Gastroesophageal sphincter (tissue), 4 donors: ENCODE data around the gene CIROP. TPM values are rescaled to one million over a fixed set of nuclear protein-coding genes. Genes with fewer than 3 reads are reported as not detected.

Experiments used
- ATAC-seq: fragments of 150-250 bp; one replicate; pipeline ENCODE4 v1.9.1; 2016; ENCODE audit warnings: mild to moderate bottlenecking, moderate library complexity
- H3K27ac ChIP-seq, 4 donors: fragments of 200-600 bp; sonication (generic) in 3 of 4; 1 replicate in 3 of 4; 2 replicates in 1 of 4; pipeline ENCODE4 v1.5.1; 2016 to 2019
- H3K27me3 ChIP-seq: fragments of 200-600 bp; sonication (generic); one replicate; pipeline ENCODE4 v1.5.1; 2019
- H3K36me3 ChIP-seq, 2 donors: fragments of 200-600 bp; sonication (generic); one replicate each; pipeline ENCODE4 v1.5.1; 2019; ENCODE audit warnings: control low read depth in 1 of 2
- H3K4me1 ChIP-seq, 3 donors: fragments of 200-600 bp; sonication (generic); 1 replicate in 2 of 3; 2 replicates in 1 of 3; pipeline ENCODE4 v1.5.1; 2016 to 2019; ENCODE audit warnings: control low read depth in 2 of 3
- H3K4me3 ChIP-seq, 2 donors: fragments of 200-600 bp; sonication (generic); one replicate each; pipeline ENCODE4 v1.5.1; 2019; ENCODE audit warnings: mild to moderate bottlenecking in 1 of 2, moderate library complexity in 1 of 2
- H3K9me3 ChIP-seq, 3 donors: fragments of 200-600 bp; sonication (generic); one replicate each; pipeline ENCODE4 v1.5.1; 2017 to 2019; ENCODE audit warnings: control low read depth in 2 of 3
- EP300 ChIP-seq: sonication (generic); formaldehyde crosslinking; IDR thresholded peaks from one replicate; pipeline ENCODE4 v1.6.1; 2017; ENCODE audit warnings: antibody characterized with exemption, mild to moderate bottlenecking
- POLR2A ChIP-seq, 2 donors: fragments of 450-650 bp; IDR thresholded peaks; one replicate each; pipeline ENCODE4 v1.6.1; 2017; ENCODE audit warnings: antibody characterized with exemption in 2 of 2, mild to moderate bottlenecking in 2 of 2, moderate library complexity in 1 of 2
- POLR2AphosphoS5 ChIP-seq: sonication (generic); formaldehyde crosslinking; IDR thresholded peaks from one replicate; pipeline ENCODE4 v1.6.1; 2017; ENCODE audit warnings: antibody characterized with exemption
- WGBS, 2 donors: methylation state at CpG; one replicate each; pipeline ENCODE4 v1.1.5; 2018; ENCODE audit warnings: low coverage in 1 of 2; 5-methylcytosine and 5-hydroxymethylcytosine counted together
- total RNA-seq, 4 donors: library from RNA; depleted of rRNA; stranded (reverse); fragments of >200 nt; gene quantifications; one replicate each; pipeline ENCODE4 v1.1.0, GENCODE V29; 2016
- TF ChIP-seq, protein P1 (sequence below), 4 experiments: fragments of 200-600 bp in 2 of 4; fragments of 450-650 bp in 2 of 4; sonication (generic) in 1 of 4; IDR thresholded peaks; one replicate each; pipeline ENCODE4 v1.5.1; 2017 to 2019; ENCODE audit warnings: antibody characterized with exemption in 4 of 4, mild to moderate bottlenecking in 2 of 4, moderate library complexity in 2 of 4

Gene CIROP
- total RNA-seq, 4 donors from 2014 or later, result 0.13 to 0.31 TPM; not detected in 2

DNA sequence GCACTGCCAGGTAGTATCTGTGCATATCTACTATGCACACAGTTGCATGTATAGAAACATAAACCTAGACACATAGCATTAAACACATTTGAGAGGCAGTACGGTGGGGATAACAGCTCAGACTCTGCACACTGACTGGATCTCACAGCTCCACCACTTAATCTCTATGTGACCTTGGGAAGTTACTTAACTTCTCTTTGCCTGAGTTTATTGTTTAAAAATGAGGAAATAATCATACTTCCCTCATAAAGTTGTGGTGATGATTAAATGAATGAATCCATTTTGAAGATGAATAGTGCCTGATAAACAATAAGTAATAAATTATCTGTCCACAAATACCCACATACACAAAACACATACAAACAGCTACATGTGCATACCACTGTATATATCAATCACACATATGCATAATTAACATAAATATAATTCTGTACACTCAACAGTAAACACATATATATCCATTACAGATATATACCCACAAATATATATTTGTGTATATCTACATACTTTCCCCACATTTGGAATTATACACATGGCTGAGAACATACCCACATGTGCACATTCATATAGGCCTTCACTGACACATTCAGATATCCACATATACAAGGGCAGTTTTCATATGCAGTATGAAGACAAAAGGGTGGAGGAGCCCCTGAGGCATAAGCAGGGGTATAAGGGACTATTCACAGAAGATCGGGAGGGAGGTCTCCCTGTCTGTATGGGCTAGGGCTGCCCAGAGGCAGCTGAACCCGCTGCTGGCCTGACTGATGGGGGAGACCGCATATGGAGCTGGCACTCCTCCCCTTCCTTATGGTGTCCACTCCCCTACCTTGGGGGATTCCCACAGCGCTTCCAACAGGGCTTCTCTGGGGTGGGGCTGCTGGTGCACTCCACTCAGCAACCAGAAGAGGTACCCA is 53.4 kb downstream of the CIROP start:
- 45 to 86% methylated on average over 1 to 3 of the region's 5 CpGs for WGBS, 2 donors

More for the DNA sequence above, 53.4 kb downstream of the CIROP start:
- Histone ChIP-seq H3K27me3 (peaks cover 13% of the 10 kb centered on the region), H3K4me3 (no peak overlapping the region), H3K4me1 (peaks cover 0 to 15% (median 5%) of the 10 kb centered on the region in 3 donors), H3K36me3 (no peaks in the 10 kb centered on the region), H3K27ac (no peak overlapping the region), H3K9me3 (no peaks in the 10 kb centered on the region)
- TF ChIP-seq POLR2AphosphoS5 (no peak), POLR2A (IDR thresholded peaks at IDR 0.05) (no peak), EP300 (no peak)
- TF ChIP-seq, protein P1, sequence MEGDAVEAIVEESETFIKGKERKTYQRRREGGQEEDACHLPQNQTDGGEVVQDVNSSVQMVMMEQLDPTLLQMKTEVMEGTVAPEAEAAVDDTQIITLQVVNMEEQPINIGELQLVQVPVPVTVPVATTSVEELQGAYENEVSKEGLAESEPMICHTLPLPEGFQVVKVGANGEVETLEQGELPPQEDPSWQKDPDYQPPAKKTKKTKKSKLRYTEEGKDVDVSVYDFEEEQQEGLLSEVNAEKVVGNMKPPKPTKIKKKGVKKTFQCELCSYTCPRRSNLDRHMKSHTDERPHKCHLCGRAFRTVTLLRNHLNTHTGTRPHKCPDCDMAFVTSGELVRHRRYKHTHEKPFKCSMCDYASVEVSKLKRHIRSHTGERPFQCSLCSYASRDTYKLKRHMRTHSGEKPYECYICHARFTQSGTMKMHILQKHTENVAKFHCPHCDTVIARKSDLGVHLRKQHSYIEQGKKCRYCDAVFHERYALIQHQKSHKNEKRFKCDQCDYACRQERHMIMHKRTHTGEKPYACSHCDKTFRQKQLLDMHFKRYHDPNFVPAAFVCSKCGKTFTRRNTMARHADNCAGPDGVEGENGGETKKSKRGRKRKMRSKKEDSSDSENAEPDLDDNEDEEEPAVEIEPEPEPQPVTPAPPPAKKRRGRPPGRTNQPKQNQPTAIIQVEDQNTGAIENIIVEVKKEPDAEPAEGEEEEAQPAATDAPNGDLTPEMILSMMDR (IDR thresholded peaks at IDR 0.05), result no peak
- ATAC-seq, result no peak

Other genes with a start within 250 kb of the CIROP start
- 100 to 1,000 TPM; 123 to 257 (median 163) TPM for gene LRP10, start 233.2 kb downstream of the CIROP start, total RNA-seq
- gene REM2, start 221.8 kb downstream of the CIROP start, total RNA-seq, result under 1 TPM; 0.20 to 0.93 (median 0.47) TPM
- gene RBM23, start 185.8 kb downstream of the CIROP start, total RNA-seq, result 100 to 1,000 TPM in 3 of 4 donors, 10 to 100 TPM in 1; 94.4 to 855 (median 368) TPM
- 10 to 100 TPM; 39.7 to 49.2 (median 43.2) TPM for gene PRMT5, start 175.6 kb downstream of the CIROP start, total RNA-seq
- 10 to 100 TPM; 31.2 to 47.6 (median 43.1) TPM for gene HAUS4, start 147.9 kb downstream of the CIROP start, total RNA-seq
- gene AJUBA, start 122.4 kb downstream of the CIROP start, total RNA-seq, result 10 to 100 TPM in 3 of 4 donors, 1 to 10 TPM in 1; 8.8 to 27.0 (median 17.8) TPM
- 10 to 100 TPM in 3 of 4 donors, 1 to 10 TPM in 1; 8.4 to 16.0 (median 13.2) TPM for gene C14orf93, start 94.8 kb downstream of the CIROP start, total RNA-seq
- gene PSMB5, start 70.1 kb downstream of the CIROP start, total RNA-seq, result 100 to 1,000 TPM; 125 to 182 (median 133) TPM
- under 1 TPM in 1 of 4 donors, not detected in 3; 0.27 TPM for gene PSMB11, start 62.8 kb downstream of the CIROP start, total RNA-seq
- 1 to 10 TPM; 1.5 to 3.6 (median 2.6) TPM for gene CDH24, start 47.5 kb downstream of the CIROP start, total RNA-seq
- gene ACIN1, start 9.9 kb downstream of the CIROP start, total RNA-seq, result 100 to 1,000 TPM in 1 of 4 donors, 10 to 100 TPM in 3; 55.7 to 121 (median 91.8) TPM
- 10 to 100 TPM; 31.3 to 38.2 (median 33.4) TPM for gene C14orf119, start 9.5 kb downstream of the CIROP start, total RNA-seq
- not detected for gene CEBPE, start 14.3 kb upstream of the CIROP start, total RNA-seq
- 10 to 100 TPM; 21.6 to 56.7 (median 32.2) TPM for gene SLC7A8, start 78.7 kb upstream of the CIROP start, total RNA-seq
- not detected for gene RNF212B, start 132.9 kb upstream of the CIROP start, total RNA-seq
- gene HOMEZ, start 181.1 kb upstream of the CIROP start, total RNA-seq, result 10 to 100 TPM in 2 of 4 donors, 1 to 10 TPM in 2; 7.5 to 11.3 (median 9.4) TPM
- gene PPP1R3E, start 197.9 kb upstream of the CIROP start, total RNA-seq, result 10 to 100 TPM in 1 of 4 donors, 1 to 10 TPM in 3; 4.4 to 14.0 (median 7.2) TPM
- gene BCL2L2, start 201.8 kb upstream of the CIROP start, total RNA-seq, result 100 to 1,000 TPM in 3 of 4 donors, 10 to 100 TPM in 1; 99.1 to 157 (median 117) TPM
- gene PABPN1, start 216.5 kb upstream of the CIROP start, total RNA-seq, result 10 to 100 TPM; 56.3 to 59.8 (median 57.5) TPM
- gene SLC22A17, start 247.9 kb upstream of the CIROP start, total RNA-seq, result 10 to 100 TPM; 22.7 to 36.4 (median 30.4) TPM